ENCODE results near the gene CEP290.

GRCh38 chr12:88026196-88026595 lies 115.7 kb downstream of the CEP290 start:
- TF ChIP-seq POLR2A (IDR thresholded peaks at IDR 0.05) (no peak), CTCF (IDR thresholded peaks at IDR 0.05) (no peak)
